MM.1S (cell line): ENCODE data around the gene C10orf53.

Source experiments
- DNase-seq: peaks from one replicate; pipeline ENCODE4 v3.0.0-alpha.2; 2015
- H2AFZ ChIP-seq: fragments of 300-600 bp; sonication (generic); 2 replicates; pipeline ENCODE4 v1.6.0; 2016; ENCODE audit warnings: antibody characterized with exemption, low read length
- H3F3A ChIP-seq: fragments of 300-600 bp; sonication (generic); 2 replicates; pipeline ENCODE4 v1.6.1; 2016; ENCODE audit warnings: mild to moderate bottlenecking, antibody characterized with exemption, low read length, moderate library complexity, mixed read lengths; ENCODE audit not compliant: insufficient read depth
- H3K27ac ChIP-seq: fragments of 300-600 bp; sonication (generic); 2 replicates; pipeline ENCODE4 v1.5.1; 2016; ENCODE audit warnings: mild to moderate bottlenecking, low read length
- H3K27me3 ChIP-seq: fragments of 300-600 bp; sonication (generic); replicated peaks from 2 replicates; pipeline ENCODE4 v1.6.0; 2016; ENCODE audit warnings: low read length; ENCODE audit not compliant: insufficient read depth
- H3K36me3 ChIP-seq: fragments of 300-600 bp; sonication (generic); replicated peaks from 2 replicates; pipeline ENCODE4 v1.6.1; 2016; ENCODE audit warnings: mild to moderate bottlenecking, low read length, mixed read lengths; ENCODE audit not compliant: insufficient read depth
- H3K4me1 ChIP-seq: fragments of 300-600 bp; sonication (generic); 2 replicates; pipeline ENCODE4 v1.6.1; 2016; ENCODE audit warnings: low read length, mixed read lengths
- H3K4me2 ChIP-seq: fragments of 300-600 bp; sonication (generic); 2 replicates; pipeline ENCODE4 v1.6.0; 2016; ENCODE audit warnings: low read depth, low read length
- H3K4me3 ChIP-seq: fragments of 300-600 bp; sonication (generic); 2 replicates; pipeline ENCODE4 v1.5.1; 2016; ENCODE audit warnings: low read length, mixed read lengths
- H3K79me2 ChIP-seq: fragments of 300-600 bp; sonication (generic); 2 replicates; pipeline ENCODE4 v1.6.1; 2016; ENCODE audit warnings: mixed run types, low read length, mixed read lengths
- H3K9ac ChIP-seq: fragments of 300-600 bp; sonication (generic); 2 replicates; pipeline ENCODE4 v1.6.1; 2016; ENCODE audit warnings: low read length, mixed read lengths
- H3K9me2 ChIP-seq: fragments of 300-600 bp; sonication (generic); replicated peaks from 2 replicates; pipeline ENCODE4 v1.6.1; 2016; ENCODE audit warnings: mild to moderate bottlenecking, low read length, mixed read lengths; ENCODE audit not compliant: insufficient read depth
- H3K9me3 ChIP-seq: fragments of 300-600 bp; sonication (generic); replicated peaks from 2 replicates; pipeline ENCODE4 v1.6.1; 2016; ENCODE audit warnings: mild to moderate bottlenecking, low read length, mixed read lengths; ENCODE audit not compliant: insufficient read depth
- H4K20me1 ChIP-seq: fragments of 300-600 bp; sonication (generic); 2 replicates; pipeline ENCODE4 v1.6.1; 2016; ENCODE audit warnings: mild to moderate bottlenecking, low read length, moderate library complexity, mixed read lengths; ENCODE audit not compliant: insufficient read depth
- CTCF ChIP-seq: fragments of 300-600 bp; sonication (generic); IDR thresholded peaks from 2 replicates; pipeline ENCODE4 v1.5.1; 2016; ENCODE audit warnings: antibody characterized with exemption, low read length, mixed read lengths
- EZH2 ChIP-seq: fragments of 300-600 bp; sonication (generic); optimal IDR thresholded peaks from 2 replicates; pipeline ENCODE3; 2017; ENCODE audit warnings: low read depth, mild to moderate bottlenecking, antibody characterized with exemption, low read length, mixed read lengths
- EZH2phosphoT487 ChIP-seq: fragments of 300-600 bp; sonication (generic); IDR thresholded peaks from 2 replicates; pipeline ENCODE4 v1.6.1; 2018; ENCODE audit warnings: antibody characterized with exemption, low read length

Gene C10orf53

GRCh38 chr10:49740346-49741107 is 61.1 kb downstream of the C10orf53 start:
- DNase-seq, result no peak
- H3K9me2 ChIP-seq, result no peaks in the 10 kb centered on the region
- H3F3A ChIP-seq, result no peaks in the 10 kb centered on the region
- H3K9me3 ChIP-seq, result no peaks in the 10 kb centered on the region
- 0 out of 2 replicates have a peak, but pooled peaks cover 4% of the 10 kb centered on the region for H3K27me3 ChIP-seq
- no peak overlapping the region for H3K27ac ChIP-seq
- H3K9ac ChIP-seq, result no peak overlapping the region
- H2AFZ ChIP-seq, result no peak overlapping the region
- H3K4me1 ChIP-seq, result no peaks in the 10 kb centered on the region
- no peaks in the 10 kb centered on the region for H3K79me2 ChIP-seq
- H3K4me3 ChIP-seq, result no peak overlapping the region
- H3K4me2 ChIP-seq, result no peak overlapping the region
- H3K36me3 ChIP-seq, result no peaks in the 10 kb centered on the region
- TF ChIP-seq EZH2phosphoT487 (no peak), EZH2 (no peak), CTCF (no peak)
- H4K20me1 ChIP-seq, result no peaks in the 10 kb centered on the region

GRCh38 chr10:49741108-49741995 is 61.9 kb downstream of the C10orf53 start:
- Histone ChIP-seq H2AFZ (no peak overlapping the region), H3K9me2 (no peaks in the 10 kb centered on the region), H3K36me3 (no peaks in the 10 kb centered on the region), H4K20me1 (no peaks in the 10 kb centered on the region), H3K4me3 (no peak overlapping the region), H3K4me1 (no peaks in the 10 kb centered on the region), H3K9me3 (no peaks in the 10 kb centered on the region), H3K4me2 (no peak overlapping the region), H3K27me3 (0 out of 2 replicates have a peak, but pooled peaks cover 4% of the 10 kb centered on the region), H3F3A (no peaks in the 10 kb centered on the region), H3K79me2 (no peaks in the 10 kb centered on the region), H3K9ac (no peak overlapping the region), H3K27ac (no peak overlapping the region)
- no peak for DNase-seq
- TF ChIP-seq CTCF (no peak), EZH2phosphoT487 (no peak), EZH2 (no peak)

- Histone ChIP-seq H3K9me2 (no peaks in the 10 kb centered on the region), H2AFZ (no peak overlapping the region), H3K36me3 (no peaks in the 10 kb centered on the region), H3K79me2 (no peaks in the 10 kb centered on the region), H3K4me3 (no peak overlapping the region), H3K27me3 (0 out of 2 replicates have a peak, but pooled peaks cover 4% of the 10 kb centered on the region), H3F3A (no peaks in the 10 kb centered on the region), H3K9ac (no peak overlapping the region), H3K27ac (no peak overlapping the region), H3K4me1 (no peaks in the 10 kb centered on the region), H3K9me3 (no peaks in the 10 kb centered on the region), H4K20me1 (no peaks in the 10 kb centered on the region), H3K4me2 (no peak overlapping the region)
- TF ChIP-seq EZH2, result no peak
- TF ChIP-seq EZH2phosphoT487, result no peak
- TF ChIP-seq CTCF, result no peak
- no peak for DNase-seq
Observed at GRCh38 chr10:49742683-49743463, 63.4 kb downstream of the C10orf53 start.
